ENCODE results near the gene TUBA4B. TPM values are rescaled to one million over a fixed set of nuclear protein-coding genes. Genes with fewer than 3 reads are reported as not detected.

TUBA4B gene
- total and polyA plus RNA-seq, 2 experiments from 2014 or later, result not detected

DNA sequence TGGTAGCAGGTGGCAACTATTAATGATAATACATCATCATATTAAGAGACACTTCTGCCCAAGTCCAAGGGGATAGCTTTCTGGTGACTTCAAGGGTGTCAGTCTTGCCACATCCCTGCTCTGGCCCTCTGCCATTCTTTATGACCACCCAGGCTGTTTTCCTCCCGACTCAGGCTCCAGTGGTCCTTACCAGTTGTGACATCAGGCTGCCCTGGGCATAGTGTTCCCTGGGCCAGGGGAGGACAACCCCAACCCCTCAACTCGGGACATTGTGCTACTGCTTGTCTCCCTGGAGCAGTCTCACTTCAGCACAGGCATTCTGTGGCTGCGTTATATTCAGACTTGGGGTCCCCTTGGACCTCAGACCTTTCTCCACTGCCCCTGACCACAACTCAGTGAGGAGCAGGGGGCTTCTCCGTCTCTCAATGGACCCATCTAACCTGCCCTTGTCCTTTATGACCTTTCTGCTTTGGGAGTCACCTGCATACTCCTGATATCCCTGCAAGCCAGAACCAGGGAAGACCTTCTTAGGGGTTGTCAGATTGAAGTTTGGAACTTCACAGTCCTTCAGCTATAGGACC is 39.0 kb downstream of the TUBA4B start:
- H3K79me2 ChIP-seq (ENCODE audit: insufficient read depth), result no peaks in the 10 kb centered on the region
- no peak overlapping the region for H3K4me2 ChIP-seq (ENCODE audit: unreplicated experiment)
- H3K9me2 ChIP-seq (ENCODE audit: insufficient read depth), result no peaks in the 10 kb centered on the region
- H3K4me1 ChIP-seq (ENCODE audit: insufficient read depth), result peaks cover 12% of the 10 kb centered on the region
- no peak overlapping the region for H3K9ac ChIP-seq
- H3K27ac ChIP-seq, result no peak overlapping the region
- no peak overlapping the region for H3K4me3 ChIP-seq
- no peaks in the 10 kb centered on the region for H3K27me3 ChIP-seq (replicated peaks; ENCODE audit: insufficient read depth)
- H3K9me3 ChIP-seq (ENCODE audit: low read depth), result no peaks in the 10 kb centered on the region
- H4K20me1 ChIP-seq (ENCODE audit: insufficient read depth), result no peaks in the 10 kb centered on the region
- in situ Hi-C loops (cut with MboI), result no loop called here
- DNase-seq, result no peak
- H2AFZ ChIP-seq, result no peak overlapping the region
- peaks cover 8% of the 10 kb centered on the region for H3F3A ChIP-seq (ENCODE audit: insufficient read depth)
- TF ChIP-seq EZH2phosphoT487 (IDR thresholded peaks at IDR 0.05; ENCODE audit: insufficient read depth, low read depth) (no peak), EZH2 (IDR thresholded peaks at IDR 0.05; ENCODE audit: insufficient read depth, poor library complexity, severe bottlenecking) (no peak)
- WGBS, 2 experiments (ENCODE audit: low coverage in 1 of 2, low lambda C conversion rate in 2 of 2, missing lambda C conversion rate in 2 of 2), result 62 to 67% methylated on average over 4 of the region's 4 CpGs
- H3K36me3 ChIP-seq (ENCODE audit: low read depth), result no peaks in the 10 kb centered on the region

DNA sequence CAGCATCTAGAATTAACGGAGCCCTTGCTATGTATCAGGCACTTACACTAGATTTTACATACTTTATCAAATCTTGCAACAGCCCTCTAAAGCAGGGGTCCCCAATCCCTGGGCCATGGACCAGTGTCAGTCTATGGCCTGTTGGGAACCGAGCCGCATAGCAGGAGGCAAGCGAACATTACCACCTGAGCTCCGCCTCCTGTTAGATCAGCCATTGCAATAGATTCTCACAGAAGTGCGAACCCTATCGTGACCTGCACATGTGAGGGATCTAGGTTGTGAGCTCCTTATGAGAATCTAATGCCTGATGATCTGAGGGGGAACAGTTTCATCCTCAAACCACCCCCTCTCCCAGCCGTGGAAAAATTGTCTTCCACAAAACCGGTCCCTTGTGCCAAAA is 39.6 kb downstream of the TUBA4B start:
- Histone ChIP-seq H3K79me2 (ENCODE audit: insufficient read depth) (no peaks in the 10 kb centered on the region), H3F3A (ENCODE audit: insufficient read depth) (peaks cover 8% of the 10 kb centered on the region), H2AFZ (no peak overlapping the region), H3K36me3 (ENCODE audit: low read depth) (no peaks in the 10 kb centered on the region), H3K9me2 (ENCODE audit: insufficient read depth) (no peaks in the 10 kb centered on the region), H3K9ac (no peak overlapping the region), H4K20me1 (ENCODE audit: insufficient read depth) (no peaks in the 10 kb centered on the region), H3K4me1 (ENCODE audit: insufficient read depth) (peaks cover 12% of the 10 kb centered on the region), H3K4me3 (no peak overlapping the region), H3K4me2 (ENCODE audit: unreplicated experiment) (no peak overlapping the region), H3K27me3 (replicated peaks; ENCODE audit: insufficient read depth) (no peaks in the 10 kb centered on the region), H3K27ac (no peak overlapping the region), H3K9me3 (ENCODE audit: low read depth) (no peaks in the 10 kb centered on the region)
- WGBS, 2 experiments (ENCODE audit: low coverage in 1 of 2, low lambda C conversion rate in 2 of 2, missing lambda C conversion rate in 2 of 2), result 86 to 87% methylated on average over 9 of the region's 9 CpGs
- in situ Hi-C loops (cut with MboI), result no loop called here
- DNase-seq, result no peak
- TF ChIP-seq EZH2phosphoT487 (IDR thresholded peaks at IDR 0.05; ENCODE audit: insufficient read depth, low read depth) (no peak), EZH2 (IDR thresholded peaks at IDR 0.05; ENCODE audit: insufficient read depth, poor library complexity, severe bottlenecking) (no peak)

DNA sequence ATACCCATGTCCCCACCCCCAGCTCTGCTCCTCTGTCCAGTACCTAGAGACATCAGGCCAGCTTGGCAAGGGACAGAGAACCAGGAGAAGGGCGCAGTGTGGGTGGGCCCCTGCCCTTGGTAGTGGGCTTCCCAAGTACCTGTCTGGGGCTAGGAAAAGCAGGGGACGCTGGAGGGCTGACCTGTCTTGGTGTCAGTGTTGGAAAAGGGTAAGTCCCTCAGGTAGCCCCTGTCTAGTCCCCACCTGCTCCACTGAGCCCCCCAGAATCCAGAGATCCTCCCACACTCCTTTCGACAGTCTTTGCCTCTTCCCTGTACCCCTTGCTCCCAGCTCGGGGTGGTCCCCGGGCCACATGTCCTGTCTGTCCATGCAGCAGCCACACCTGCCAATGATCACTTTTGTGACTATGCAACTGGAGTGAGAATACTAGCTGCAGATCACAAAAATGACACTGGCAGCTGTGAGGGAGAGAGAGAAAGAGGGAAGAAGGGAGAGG is 40.7 kb downstream of the TUBA4B start:
- no peaks in the 10 kb centered on the region for H3K79me2 ChIP-seq (ENCODE audit: insufficient read depth)
- WGBS, 2 experiments (ENCODE audit: low coverage in 1 of 2, low lambda C conversion rate in 2 of 2, missing lambda C conversion rate in 2 of 2), result 87 to 90% methylated on average over 5 of the region's 5 CpGs
- H2AFZ ChIP-seq, result peak overlapping the region; percentile 89; the same call in 1 of the 2 replicates
- in situ Hi-C loops (cut with MboI), result no loop called here
- no peak overlapping the region for H3K4me2 ChIP-seq (ENCODE audit: unreplicated experiment)
- no peak overlapping the region for H3K27ac ChIP-seq
- no peaks in the 10 kb centered on the region for H3K36me3 ChIP-seq (ENCODE audit: low read depth)
- H3F3A ChIP-seq (ENCODE audit: insufficient read depth), result peaks cover 6% of the 10 kb centered on the region
- no peak for TF ChIP-seq EZH2phosphoT487 (IDR thresholded peaks at IDR 0.05; ENCODE audit: insufficient read depth, low read depth)
- no peak for TF ChIP-seq EZH2 (IDR thresholded peaks at IDR 0.05; ENCODE audit: insufficient read depth, poor library complexity, severe bottlenecking)
- no peaks in the 10 kb centered on the region for H3K27me3 ChIP-seq (replicated peaks; ENCODE audit: insufficient read depth)
- H3K4me3 ChIP-seq, result no peak overlapping the region
- no peaks in the 10 kb centered on the region for H3K9me2 ChIP-seq (ENCODE audit: insufficient read depth)
- no peak overlapping the region for H3K9ac ChIP-seq
- DNase-seq, result no peak
- H3K9me3 ChIP-seq (ENCODE audit: low read depth), result no peaks in the 10 kb centered on the region
- H3K4me1 ChIP-seq (ENCODE audit: insufficient read depth), result peaks cover 12% of the 10 kb centered on the region
- H4K20me1 ChIP-seq (ENCODE audit: insufficient read depth), result no peaks in the 10 kb centered on the region

DNA sequence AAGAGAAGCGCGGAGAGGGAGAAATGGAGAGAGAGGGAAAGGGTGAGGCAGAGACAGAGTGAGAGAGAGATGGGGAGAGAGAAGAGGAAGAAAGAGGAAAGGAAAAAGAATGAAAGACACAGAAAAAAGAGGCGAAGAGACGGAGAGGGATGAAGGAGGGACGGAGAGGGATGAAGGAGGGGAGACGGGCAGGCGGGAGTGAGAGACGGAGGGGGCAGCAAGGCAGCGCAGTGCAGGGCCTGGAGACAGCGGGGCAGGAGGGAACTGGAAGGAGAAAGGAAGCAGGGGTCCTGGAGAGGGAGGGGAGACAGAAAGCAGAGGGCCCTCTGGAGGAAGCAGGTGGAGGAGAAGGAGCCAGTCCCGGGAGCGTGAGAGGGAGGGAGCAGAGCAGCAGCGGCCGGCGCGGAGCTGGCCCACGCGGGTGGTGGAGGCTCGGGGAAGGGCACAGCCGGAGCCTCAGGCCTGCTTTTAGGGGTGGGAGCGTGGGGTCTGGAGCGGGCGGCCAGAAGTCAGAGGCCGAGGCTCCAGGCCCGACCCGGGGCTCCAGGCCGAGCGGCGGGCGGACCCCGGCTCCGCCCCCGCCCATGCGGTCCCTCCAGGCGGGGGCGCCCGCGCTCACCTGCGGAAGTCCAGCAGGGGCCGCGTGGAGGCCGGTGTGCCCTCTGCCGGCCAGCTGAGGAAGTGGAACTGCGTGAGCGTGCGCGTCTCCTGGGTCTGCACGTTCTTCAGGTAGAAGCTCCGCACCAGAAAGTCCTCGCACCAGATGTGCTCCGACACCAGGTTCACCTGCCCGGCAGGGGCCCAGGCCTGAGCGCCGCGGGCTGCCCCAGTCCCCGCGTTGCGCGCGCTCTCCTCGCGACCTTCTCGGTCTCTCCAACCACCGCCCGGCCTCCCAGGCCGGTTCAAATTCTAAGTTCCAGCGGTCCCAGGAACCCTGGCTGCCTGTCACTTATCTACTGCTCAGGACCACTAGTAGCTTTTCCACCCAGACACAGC is 41.6 kb downstream of the TUBA4B start:
- Histone ChIP-seq H3K27me3 (replicated peaks; ENCODE audit: insufficient read depth) (no peaks in the 10 kb centered on the region), H3K79me2 (ENCODE audit: insufficient read depth) (no peaks in the 10 kb centered on the region), H3K27ac (no peak overlapping the region), H3K4me1 (ENCODE audit: insufficient read depth) (0 out of 2 replicates have a peak, but pooled peaks cover 3% of the 10 kb centered on the region), H2AFZ (peak overlapping the region; percentile 89), H3K4me2 (ENCODE audit: unreplicated experiment) (peak overlapping the region; percentile 76), H3K4me3 (peak overlapping the region; percentile 71), H3K9me2 (ENCODE audit: insufficient read depth) (no peaks in the 10 kb centered on the region), H3K36me3 (ENCODE audit: low read depth) (no peaks in the 10 kb centered on the region), H3K9ac (peak overlapping the region; percentile 64), H3K9me3 (ENCODE audit: low read depth) (no peaks in the 10 kb centered on the region), H4K20me1 (ENCODE audit: insufficient read depth) (no peaks in the 10 kb centered on the region), H3F3A (ENCODE audit: insufficient read depth) (no peaks in the 10 kb centered on the region)
- 14 to 17% methylated on average over 43 to 47 of the region's 67 CpGs for WGBS, 2 experiments (ENCODE audit: low coverage in 1 of 2, low lambda C conversion rate in 2 of 2, missing lambda C conversion rate in 2 of 2)
- TF ChIP-seq EZH2phosphoT487 (IDR thresholded peaks at IDR 0.05; ENCODE audit: insufficient read depth, low read depth) (no peak), EZH2 (IDR thresholded peaks at IDR 0.05; ENCODE audit: insufficient read depth, poor library complexity, severe bottlenecking) (no peak)
- in situ Hi-C loops (cut with MboI), result no loop called here
- DNase-seq, result peak; percentile 87

Data from GM23248 (cell line).